ENCODE data around the gene GTPBP3.

- TF ChIP-seq CTCF (IDR thresholded peaks at IDR 0.05) (no peak), POLR2AphosphoS5 (IDR thresholded peaks at IDR 0.05) (no peak)
Measured at GRCh38 chr19:17370026-17370587, 32.8 kb downstream of the GTPBP3 start.
